Activated CD4-positive, alpha-beta T cell treated with anti-CD3 and anti-CD28 coated beads, Interleukin-2, amount 50 U/mL, for 24 hours (primary cell): ENCODE results near the gene DUS2.
A peak's percentile ranks its signal among the peaks of the same experiment; 100 is the strongest.

Experiments
- DNase-seq, 2 donors: peaks; one replicate each; pipeline ENCODE4 v3.0.0-alpha.2; 2020; ENCODE audit warnings: low read depth in 1 of 2, low spot score in 1 of 2

DUS2 gene

DNA sequence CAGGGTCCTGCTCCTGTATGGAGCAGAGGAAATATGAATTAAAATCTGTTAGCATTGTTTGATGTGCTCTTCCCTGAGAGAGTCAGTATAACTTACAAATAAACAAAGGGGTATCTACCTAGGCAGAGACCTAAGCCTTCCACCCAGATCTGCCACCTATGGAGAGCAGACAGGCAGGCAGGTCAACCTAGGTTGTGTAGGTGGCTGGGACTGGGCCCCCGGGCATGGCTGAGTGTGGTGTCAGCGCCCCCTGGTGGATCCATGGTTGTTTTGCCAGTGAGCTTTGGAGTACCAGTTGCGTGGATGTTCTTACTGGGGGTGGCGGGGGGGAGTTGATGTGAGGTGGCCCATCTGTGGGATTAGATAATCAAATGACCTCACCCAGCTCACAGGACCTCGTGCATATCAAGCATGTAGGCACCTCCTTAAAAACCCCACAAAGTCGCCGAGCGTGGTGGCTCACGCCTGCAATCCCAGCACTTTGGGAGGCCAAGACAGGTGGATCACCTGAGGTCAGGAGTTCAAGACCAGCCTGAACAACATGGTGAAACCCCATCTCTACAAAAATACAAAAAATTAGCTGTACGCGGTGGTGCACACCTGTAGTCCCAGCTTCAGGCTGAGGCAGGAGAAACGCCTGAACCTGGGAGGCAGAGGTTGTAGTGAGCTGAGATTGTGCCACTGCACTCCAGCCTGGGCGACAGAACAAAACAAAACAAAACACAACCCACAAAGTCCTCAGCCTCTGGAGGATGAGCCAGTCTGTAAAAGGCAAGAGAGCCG lies 17.6 kb downstream of the DUS2 start:
- DNase-seq, result peak; percentile 84 to 85

DNA sequence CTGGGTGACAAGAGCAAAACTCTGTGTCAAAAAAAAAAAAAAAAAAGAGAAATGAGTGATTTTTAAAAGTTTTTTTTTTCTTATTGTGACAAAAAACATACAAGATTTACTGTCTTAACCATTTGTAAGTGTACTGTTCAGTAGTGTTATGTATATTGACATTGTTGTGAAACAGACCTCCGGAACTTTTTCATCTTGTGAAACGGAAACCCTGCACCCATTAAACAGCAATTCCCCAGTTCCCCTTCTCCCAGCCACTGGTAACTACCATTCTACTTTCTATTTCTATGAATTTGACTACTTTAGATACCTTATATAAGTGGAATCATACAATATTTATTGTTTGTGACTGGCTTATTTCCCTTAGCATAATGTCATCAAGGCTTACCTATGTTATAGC lies 18.7 kb downstream of the DUS2 start:
- DNase-seq, result no peak

DNA sequence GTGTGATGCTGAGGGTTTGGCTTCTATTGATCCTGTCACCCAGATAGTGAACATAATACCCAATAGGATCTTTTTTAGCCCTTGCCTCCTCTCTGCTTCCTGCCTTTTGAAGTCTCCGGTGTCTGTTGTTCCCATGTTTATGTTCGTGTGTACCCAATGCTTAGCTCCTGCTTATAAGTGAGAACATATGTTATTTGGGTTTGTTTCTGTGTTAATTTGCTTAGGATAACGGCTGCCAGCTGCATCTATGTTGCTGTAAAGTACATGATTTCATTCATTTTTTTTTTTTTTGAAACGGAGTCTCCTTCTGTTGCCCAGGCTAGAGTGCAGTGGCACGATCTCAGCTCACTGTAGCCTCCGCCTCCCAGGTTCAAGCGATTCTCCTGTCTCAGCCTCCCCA lies 23.0 kb downstream of the DUS2 start:
- DNase-seq, result no peak

DNA sequence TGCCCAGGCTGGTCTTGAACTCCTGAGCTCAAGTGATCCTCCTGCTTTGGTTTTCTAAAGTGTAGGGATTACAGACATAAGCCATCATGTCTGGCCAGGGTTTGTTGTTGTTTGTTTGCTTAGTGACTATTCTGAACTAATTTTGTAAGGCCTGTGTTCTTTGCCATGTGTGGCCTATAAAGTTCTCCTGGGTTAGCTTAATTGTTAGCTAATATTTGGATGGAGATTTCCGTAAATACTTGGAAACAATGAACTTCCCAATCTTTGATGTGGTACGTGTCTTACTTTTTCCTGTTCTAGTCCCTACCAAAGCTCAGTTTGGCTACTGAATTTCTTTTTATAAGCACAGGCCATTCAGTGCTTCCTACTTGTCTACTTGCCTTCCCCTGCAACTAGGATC lies 24.9 kb downstream of the DUS2 start:
- DNase-seq, result no peak

DNA sequence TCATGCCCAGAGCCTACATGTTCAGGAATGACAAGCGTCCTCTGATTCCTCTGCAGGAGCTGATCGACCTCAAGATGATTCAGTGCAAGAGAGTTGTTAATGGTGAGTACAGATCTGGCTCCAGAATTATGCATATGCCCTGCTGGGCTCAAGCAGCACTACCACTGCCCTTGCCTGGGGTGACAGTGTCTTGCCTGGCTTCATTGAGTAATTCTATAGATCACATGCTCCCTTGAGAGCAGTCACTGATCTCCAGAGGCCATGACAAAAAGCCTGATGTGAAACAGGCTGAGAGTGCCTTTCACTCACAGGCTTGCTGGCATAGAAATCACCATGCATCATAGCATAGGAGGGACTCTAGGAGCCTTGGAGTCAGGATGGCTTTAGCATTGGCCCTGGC lies 26.4 kb downstream of the DUS2 start:
- no peak for DNase-seq

DNA sequence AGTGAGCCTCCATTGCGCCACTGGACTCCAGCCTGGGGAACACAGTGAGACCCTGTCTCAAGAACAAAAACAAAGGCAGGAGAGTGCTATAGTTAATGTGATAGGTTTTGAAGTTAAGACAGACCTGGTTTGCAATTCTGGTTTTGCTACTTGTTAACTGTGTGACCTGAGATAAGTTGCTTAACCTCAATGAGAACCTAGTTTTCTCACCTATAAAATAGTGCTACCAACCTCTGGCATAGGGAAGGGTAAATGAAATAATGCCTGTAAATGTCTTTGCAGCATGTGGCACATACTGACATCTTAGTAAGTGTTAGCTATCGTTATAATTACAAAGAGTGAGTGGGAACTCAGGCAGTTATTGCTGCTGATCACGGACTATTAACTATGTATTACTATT lies 32.3 kb downstream of the DUS2 start:
- DNase-seq, result no peak

DNA sequence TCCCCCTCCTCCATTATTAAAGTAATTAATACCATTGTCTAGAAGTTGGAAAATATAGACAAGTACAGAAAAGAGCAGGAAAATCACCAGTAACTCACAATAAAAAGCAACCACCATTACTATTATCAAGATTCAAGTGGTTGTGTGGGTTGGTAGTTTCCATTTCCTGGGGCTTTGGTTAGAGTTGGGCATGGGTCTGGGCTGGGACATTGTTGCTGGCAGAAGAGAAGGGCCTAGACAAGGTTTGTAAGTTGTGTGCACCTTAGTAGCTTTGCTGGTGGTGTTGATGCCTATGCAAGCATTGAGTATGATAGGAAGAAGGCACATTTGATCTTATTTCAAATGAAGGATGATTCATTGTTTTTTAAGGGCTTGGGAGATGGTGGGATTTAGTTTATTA lies 36.7 kb downstream of the DUS2 start:
- no peak for DNase-seq

DNA sequence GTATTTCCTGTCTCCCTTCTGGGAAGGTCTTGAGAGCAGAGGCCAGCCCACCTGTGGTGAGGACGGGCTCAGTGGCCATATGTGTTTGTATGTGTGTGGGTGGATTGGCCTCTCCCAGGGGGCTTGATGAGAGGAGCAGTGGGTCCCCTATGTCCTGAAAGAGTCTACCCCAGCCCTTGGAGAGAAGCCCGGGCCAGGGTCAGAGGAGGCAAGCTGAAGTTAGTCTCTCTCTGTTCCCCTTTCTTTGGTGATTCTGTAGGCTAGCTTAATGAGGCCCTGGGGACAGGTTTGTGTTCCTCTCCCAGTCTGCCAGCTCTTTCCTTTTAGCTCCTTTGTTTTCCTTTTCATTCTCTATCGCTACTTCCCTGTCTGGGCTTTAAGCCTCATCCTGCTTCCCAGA lies 38.3 kb downstream of the DUS2 start:
- no peak for DNase-seq

DNA sequence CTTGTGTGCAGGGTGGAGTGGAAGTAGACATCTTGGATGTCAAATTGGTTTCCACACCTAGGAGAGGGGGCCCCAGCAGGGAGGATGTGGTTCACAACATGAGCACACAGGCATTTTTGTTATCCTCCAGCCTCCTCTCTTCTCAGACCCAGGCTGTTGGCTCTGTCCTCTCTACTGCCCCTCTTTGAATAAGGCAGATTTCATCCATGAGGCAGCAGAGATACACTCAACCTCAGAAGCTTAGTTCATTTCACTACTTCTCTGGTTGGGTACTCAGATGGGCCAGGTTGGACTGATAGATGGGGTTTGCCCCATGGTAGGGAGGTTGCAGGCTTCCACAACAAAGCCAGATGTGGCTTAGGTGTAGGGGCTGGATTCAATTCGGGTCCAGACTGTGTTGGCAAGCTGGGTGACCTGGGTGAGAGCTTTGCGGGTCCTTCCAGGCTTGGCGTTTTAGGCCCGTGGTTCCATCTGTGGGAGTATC lies 39.9 kb downstream of the DUS2 start:
- no peak for DNase-seq

DNA sequence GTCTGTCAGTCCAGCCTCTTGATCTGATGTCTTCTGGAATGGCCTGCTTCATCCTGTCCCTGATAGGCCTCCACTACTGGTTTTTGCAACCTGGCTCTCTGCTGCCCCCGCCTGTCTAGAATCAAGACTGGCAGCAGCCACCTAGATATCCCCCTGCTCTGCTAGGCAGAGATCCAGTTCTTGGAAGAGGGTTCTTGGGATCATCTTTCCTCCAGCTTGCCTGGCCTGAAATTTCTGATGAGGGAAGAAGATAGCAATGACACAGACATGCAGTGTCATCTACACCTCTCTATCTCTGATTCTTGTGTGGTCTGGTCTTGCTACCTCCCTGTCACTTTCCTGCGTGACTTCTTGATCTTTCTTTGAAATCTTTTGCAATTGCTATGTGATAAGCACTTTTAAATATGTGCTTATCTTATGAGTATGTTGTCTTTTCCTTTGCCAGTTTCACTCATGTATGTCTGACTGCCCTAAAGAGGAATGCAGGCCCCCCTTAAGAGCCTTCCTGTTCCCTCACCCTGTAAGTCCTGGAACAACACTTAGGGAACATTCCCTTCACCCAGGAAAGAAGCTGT lies 41.8 kb downstream of the DUS2 start:
- peak; percentile 37 to 58 for DNase-seq

DNA sequence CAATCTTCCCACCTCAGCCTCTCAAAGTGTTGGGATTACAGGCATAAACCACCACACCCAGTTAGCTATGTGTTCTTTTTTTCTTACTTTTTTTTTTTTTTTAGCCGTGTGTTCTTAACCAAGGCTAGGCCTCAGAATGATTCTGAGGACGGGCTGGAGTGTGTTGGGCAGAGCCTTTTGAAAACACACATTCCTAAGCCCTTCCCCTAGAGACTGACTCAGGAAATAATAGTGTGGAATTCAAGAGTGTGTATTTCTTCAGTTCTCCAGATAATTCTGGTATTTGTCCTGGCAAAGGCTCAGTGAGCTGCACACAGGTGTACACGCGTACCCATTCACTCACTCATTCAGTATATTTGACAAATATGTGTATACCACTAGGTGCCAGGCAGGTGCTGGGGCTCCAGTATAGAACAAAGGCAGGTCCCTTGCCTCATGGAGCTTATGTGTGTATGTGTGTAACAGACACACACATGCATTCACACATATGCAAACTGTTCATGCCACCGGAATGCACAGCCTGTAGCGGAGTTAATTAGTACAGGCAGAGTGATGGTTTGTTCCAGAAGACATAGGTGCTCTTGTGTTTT lies 42.7 kb downstream of the DUS2 start:
- DNase-seq, result no peak

DNA sequence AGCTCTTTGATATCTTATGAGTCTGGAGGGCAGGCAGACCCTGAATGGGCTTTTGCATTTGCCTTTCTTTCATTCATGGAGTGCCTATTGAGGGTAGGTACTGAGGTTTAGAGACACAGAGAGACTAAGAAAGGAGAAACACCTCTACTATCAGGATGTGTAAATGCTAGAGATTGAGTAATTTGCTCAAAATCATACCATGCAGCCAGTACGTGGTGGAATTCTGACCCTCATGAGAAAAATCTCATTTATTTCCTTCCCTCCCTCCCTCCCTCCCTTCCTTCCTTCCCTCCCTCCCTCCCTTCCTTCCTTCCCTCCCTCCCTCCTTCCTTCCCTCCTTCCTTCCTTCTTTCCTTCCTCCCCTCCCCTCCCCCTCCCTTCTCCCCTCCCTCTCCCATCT lies 43.7 kb downstream of the DUS2 start:
- DNase-seq, result no peak

DNA sequence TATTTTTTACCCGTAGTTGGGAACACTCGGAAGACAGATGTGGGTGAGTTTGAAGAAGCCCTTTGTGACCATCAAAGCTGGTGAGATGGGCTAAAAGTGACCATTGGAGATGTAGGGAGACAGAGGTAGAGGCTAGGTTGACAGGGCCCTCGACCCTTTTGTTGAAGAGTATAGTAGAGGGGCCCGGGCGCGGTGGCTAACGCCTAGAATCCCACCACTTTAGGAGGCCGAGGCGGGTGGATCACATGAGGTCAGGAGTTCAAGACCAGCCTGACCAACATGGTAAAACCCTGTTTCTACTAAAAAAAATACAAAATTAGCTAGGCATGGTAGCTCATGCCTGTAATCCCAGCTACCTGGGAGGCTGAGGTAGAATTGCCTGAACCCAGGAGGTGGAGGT lies 45.8 kb downstream of the DUS2 start:
- no peak for DNase-seq

DNA sequence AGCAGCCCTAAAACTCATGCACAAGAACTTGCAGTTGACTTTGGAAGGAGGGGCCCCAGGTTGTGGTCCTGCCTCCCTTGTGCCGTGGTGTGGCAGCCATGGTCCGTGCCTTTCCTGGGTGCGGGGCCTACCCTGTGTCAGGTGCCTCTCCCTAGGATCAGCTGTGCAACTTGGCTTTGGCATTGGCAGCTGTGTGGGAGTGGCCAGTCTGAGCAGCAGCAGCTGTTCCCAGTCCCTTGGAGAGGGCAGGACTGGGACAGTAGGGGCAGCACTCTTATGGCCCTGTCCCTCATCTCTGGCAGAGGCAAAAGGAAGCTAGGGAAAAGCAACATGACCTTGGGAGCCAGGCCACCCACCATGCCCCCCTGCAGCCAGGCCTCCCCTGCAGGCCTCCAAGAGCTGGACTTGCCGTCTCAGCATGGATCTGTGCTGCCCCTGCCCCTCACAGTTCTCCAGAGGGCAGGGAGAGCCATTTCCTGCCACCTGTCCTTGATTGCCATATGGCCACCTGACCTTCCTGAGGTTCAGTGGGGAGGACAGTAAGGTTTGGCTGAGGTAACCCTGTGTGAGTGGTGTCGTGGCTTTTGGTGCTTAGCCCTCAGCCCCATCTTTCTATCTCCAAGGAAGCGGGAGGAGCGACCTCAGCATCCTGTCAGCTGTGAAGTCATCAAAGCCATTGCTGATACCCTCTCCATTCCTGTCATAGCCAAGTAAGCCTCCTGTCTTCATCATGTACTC lies 46.6 kb downstream of the DUS2 start:
- DNase-seq, result no peak

DNA sequence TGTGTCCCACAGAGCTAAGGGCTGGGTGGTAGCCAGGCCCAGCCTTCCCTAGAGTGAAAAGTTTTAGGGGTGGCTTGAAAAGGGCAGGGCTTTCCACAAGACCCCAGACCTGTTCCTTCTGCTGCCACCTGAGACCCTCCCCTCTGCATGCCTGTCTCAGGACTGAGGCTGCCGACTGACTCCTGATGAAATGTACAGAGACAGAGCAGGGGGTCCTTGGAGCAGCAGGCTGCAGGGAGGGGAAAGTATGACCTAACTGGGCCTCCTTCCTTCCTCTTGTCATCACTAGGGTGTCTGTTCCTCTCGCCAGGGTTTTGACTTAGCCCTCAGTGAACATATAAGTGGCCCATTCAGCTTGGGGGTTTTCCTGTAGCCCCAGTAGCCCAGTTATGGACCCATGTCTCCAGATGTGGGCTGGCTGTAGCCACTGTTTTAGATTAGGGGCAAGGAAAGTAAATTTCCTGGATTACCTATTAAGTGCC lies 47.2 kb downstream of the DUS2 start:
- no peak for DNase-seq

DNA sequence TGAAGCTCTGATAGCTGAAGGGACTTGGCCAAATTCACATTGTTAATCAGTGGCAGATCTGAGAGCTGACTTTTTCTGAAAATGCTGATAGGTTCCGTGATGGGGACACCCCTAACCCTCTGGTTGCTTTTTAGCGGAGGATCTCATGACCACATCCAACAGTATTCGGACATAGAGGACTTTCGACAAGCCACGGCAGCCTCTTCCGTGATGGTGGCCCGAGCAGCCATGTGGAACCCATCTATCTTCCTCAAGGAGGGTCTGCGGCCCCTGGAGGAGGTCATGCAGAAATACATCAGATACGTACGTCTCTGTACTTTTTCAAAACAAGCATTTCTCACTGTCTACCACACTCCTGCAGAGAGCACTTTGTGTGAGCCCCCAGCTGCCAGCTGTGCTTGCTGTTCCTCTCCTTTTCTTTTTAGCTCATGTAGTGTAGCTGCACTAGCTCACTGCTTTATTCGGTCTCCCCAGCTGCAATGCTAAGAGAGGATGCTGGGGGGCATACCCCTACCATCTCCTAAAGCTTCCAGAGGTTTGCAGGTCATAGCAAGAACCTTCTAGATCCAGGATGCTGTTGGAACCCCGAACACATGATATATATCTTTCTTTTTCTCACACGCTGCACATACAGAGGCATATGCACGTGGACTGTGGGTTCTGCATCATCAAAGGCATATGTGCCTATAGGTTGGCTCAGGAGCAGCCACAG lies 47.9 kb downstream of the DUS2 start:
- no peak for DNase-seq

DNA sequence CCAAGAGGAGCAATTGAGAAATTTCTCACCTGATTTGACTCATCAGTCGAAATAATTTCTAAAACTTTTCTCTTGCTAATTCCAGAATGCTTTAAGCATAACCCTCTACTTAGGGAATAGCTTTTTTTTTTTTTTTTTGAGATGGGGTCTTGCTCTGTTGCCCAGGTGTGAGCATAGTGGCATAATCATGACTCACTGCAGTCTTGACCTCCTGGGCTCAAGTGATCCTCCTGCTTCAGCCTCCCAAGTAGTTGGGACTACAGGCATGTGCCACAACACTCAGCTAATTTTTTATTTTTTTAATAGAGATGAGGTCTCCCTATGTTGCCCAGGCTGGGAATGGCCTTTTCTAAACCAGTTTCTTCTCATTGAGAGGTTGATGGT lies 48.4 kb downstream of the DUS2 start:
- DNase-seq, result no peak

DNA sequence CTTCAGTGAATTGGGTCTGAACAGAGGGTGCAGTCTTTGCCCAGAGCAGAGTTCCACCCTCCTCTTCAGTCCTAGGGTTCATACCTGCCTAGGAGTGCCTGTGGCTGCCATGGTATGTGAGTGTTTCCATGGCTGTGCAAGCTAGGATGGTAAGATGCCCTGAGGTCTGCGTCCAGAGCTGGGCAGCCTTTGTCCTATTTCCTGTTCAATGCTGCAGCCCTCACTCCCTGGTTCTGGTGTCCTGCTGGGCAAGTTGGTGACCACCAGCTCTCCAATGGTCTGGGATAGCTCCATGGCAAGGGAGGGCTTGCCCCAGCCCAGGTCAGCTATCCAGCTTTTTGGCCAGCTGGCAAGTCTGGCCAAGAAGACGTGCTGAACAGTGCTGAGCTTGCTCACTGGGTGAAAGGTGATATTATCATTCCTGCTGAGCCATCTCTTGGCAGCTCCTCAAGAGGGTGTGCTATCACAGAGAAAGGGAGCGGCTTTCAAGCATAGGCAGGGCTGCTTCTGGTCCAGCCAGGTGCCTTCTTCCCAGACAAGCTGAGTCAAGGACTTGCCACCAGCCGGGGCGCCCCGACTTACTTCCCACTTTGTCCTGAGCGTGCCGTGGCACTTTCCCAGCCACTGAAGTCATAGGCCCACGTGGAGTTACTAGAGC lies 49.1 kb downstream of the DUS2 start:
- no peak for DNase-seq

DNA sequence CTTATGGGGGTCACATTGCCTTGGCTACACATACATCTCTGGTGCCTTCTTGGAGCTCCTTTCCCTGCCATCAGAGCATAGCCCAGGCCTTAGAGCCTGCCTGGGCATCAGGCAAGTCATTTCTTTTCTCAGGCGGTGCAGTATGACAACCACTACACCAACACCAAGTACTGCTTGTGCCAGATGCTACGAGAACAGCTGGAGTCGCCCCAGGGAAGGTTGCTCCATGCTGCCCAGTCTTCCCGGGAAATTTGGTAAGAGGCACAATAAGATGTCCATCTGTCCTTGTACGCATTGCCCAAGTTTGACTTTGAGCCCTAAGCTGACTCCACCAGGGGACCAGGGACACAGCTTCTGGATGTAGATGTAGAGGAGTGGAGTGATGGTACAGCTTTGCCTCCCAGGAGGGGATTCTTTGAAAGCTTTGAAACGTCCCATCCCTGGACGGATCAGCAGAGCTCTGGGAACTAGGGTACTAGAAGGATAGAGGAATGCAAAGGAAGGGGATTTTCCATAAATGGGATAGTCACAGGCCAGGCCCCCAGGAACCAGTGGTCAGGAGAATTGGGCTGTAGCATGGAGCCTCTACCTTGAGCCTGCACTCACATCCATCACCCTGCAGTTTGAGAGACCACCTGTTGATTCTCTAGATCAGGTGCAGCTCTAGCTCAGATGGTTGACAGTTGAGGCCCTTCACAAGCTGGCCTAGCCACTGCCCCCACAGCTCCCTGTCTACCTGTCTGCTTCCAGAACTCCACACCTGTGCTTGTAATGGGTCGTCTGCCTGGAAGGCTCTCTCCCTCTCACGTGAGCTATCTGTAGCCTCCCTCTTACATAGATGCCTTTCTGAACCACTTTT lies 51.0 kb downstream of the DUS2 start:
- DNase-seq, result no peak
